H1 (cell line): ENCODE results near the gene PRRT4. TPM values are rescaled to one million over a fixed set of nuclear protein-coding genes. Genes with fewer than 3 reads are reported as not detected.

Source experiments
- CHD7 ChIP-seq: fragments of 300-600 bp; sonication (generic); IDR thresholded peaks from 2 replicates; pipeline ENCODE4 v1.7.1; 2012; ENCODE audit warnings: low read length, moderate library complexity, mild to moderate bottlenecking, inconsistent platforms; ENCODE audit not compliant: insufficient replicate concordance
- SP2 ChIP-seq: IDR thresholded peaks from 2 replicates; pipeline ENCODE4 v1.6.1; 2012; ENCODE audit warnings: mild to moderate bottlenecking, low read length, inconsistent platforms
- polyA plus RNA-seq, 7 experiments: library from polyadenylated mRNA; depleted of rRNA in 3 of 7; stranded (reverse) in 5 of 7; unstranded in 2 of 7; fragments of >200 nt in 5 of 7; fragments of 200-250 nt in 2 of 7; gene quantifications; 1 replicate in 5 of 7; 2 replicates in 1 of 7; 4 replicates in 1 of 7; pipeline versions ENCODE4 v1.2.1 to v1.2.3, GENCODE V29; 2011 to 2013; ENCODE audit warnings: missing spikeins in 2 of 7, mixed read lengths in 2 of 7
- total RNA-seq: library from RNA; stranded (reverse); fragmentation: NEBNext Ultra II Directional; extraction: Animal tissue kit (Norgen Biotek cat#: 25700); gene quantifications from 2 replicates; pipeline ENCODE4 v1.2.1, GENCODE V29; 2021

The PRRT4 gene
- total and polyA plus RNA-seq, 2 of the 8 experiments (the other 6 are each of a cell fraction or from before 2014, with no cell fraction given) = 0.34 to 1.0 TPM

- TF ChIP-seq CHD7 (no peak), SP2 (no peak)
These were observed 4.8 kb upstream of the PRRT4 start (continued) for GRCh38 chr7:128366300-128366699.
